HS-5 (cell line): ENCODE measurements around the gene MEIS2.

Experiments
- DNase-seq: peaks from one replicate; pipeline ENCODE4 v3.0.0-alpha.2; 2012; ENCODE audit warnings: low read depth

Gene MEIS2

DNA sequence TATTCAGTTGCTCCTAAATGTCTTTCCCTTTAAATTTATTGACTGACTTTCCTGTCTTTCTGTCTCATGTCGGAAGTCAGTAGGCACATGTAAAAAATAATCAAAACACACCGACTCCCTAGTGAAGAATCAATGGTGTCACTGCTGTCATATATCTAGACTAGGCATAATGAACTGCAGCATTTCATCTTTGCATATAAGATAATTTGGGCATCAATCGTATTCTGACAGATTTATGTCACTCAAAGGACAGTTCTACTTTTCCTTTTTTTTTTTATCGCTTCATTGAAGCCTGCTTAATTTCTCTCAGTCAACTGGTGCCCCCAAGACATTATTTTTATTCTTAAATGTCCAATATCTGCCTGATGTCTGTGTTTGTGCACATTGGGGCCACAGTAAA is 206.3 kb downstream of the MEIS2 start:
- no peak for DNase-seq

DNA sequence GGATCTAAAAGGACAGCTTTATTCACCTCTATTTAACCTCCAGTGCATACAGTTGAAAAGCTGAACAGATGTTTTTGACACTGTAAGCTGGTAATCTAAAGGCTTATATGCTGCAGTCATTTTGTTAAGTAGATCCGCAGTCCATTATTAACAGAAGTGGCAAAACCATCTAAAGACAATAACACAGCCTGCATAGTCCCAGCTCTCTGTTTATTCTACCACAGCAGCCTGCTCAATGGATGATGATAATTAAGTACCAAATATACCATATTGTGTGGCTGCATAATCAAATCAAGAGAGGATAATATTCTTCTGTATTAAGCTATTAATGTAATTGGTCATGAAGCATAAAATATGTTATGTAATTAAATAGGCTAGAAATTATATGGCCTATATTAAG is 207.1 kb downstream of the MEIS2 start:
- no peak for DNase-seq

DNA sequence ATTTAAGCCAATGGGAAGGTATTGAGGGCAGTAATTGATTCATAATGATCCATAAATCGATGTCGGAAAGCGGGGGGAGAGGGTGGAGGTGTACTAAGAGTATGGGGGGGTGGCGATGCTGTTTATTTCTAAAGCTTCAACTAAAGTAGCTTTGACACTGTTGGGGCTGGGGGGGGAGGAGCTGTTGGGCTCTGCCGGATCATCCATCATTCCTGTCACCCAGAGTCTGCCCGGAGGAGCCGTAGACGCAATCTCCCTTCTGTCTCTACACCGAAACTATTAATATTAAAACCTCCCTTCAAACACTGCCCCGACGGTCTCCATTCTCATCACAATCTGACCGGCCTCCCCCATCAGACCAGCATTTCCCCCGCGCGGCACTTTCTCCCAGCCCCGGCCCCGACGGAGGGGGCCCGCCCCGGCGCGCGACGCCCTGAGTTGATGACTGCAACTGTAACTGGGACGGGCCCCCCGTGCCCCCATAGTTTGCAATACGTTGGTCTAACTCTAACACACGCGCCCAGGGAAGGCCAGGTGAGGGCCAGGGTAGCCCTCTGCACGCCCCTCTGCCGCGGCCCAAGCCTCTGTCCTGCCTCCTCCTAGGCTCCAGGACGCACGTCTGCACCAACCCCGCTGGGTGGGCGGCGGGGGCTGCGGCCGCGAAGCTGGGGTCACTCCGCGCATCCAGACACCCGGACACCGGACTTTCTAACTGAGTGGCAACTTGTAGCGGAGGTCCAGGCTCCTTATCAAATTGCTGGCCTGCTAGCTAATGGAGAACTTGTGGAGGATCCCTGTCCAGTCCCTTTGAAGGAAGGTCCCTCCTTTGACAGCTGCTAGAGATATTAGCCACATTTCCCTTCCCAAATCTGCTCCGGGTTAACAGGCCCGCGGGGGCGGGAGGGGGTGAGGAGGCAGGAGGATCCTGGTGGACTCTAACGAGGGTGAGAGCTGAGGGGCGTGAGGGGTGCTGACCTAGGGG is 212.0 kb downstream of the MEIS2 start:
- no peak for DNase-seq

DNA sequence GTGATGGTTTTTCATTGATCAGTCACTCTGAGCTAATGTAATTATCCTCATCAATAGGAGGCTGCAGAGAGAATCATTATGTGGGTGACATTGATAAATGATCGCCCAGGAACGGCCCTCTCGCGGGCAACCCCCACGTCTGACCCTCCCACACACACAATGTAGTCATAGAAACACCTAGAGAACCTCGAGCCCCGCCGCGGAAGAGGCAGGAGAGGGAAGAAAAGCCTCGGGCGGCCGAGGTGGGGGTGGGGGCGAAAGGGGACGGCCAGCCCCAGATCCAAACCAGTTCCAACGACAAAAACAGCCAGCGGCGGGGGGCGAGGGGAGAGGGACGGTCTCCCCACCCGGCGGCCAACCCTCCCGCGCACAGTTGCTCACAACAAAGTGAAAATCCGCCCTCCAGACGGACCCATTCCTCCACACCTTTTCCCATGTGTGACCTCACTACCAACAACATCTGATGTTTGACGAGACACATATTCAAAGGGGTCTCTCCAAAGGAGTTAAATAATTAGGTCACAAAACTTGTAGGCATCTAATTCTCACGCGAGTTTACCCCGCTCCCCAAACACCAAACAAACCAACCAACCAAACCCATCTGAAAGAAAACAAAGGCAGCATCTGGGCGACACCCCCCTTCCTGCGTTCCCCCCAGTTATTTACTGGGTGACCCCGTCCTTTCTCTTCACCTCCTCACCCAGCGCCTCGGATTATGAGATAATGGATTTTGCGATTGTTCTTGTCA is 213.0 kb downstream of the MEIS2 start:
- DNase-seq = no peak

DNA sequence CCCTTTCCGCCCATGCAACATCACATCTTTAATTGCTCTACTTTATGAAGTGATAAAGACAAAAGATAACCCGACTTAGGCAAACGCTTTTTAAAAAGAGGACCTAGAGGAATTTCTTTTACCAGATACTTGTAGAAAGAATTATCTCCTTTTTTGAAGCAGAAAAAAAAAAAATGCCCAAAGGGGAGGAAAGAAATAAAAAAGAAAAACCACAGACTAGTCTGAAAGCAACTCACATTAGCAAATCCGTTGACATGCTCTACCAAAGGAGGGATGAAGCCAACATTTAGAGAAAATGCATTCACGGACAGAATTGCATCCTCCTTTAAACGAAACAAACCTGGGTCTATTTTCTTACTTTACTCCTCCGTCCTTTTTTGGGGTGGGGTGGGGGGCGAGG is 213.6 kb downstream of the MEIS2 start:
- DNase-seq = no peak

DNA sequence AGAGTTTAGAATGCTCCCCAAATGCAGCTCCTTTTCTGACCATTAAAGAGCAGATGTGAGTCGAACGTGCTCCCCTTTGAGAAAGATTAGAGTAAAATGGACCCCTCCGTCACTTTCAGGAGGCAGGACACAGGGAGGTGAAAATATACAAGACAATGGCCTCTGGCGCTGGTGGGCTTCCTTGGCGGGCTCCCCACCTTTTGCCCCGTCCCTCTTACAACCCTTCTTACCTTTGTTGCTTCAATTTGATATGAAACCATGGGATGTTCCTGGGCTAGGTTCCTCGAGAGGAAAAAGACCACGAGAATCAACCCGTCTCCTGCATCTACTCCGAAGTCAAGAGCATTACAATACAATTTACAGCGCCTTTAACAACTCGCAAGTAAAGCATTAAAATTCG is 214.2 kb downstream of the MEIS2 start:
- no peak for DNase-seq

DNA sequence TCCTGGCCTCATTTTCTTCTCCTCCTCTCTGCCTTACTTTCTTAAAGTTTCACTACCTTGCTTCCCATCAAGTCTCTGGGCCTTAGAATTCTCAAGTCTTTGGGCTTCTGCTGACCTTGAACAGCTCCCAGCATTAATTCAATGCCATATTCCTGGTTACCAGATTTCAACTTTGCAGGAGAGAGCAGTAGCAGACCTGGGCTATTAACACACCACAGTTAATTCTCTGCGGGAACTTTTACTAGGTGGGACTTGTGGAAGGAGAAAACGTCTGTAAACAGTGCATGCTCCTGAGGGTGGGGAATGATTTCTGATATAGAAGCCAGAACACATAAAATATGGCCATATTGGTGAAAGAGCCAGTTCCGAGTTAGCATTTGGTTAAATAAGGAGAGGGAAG is 214.6 kb downstream of the MEIS2 start:
- no peak for DNase-seq

DNA sequence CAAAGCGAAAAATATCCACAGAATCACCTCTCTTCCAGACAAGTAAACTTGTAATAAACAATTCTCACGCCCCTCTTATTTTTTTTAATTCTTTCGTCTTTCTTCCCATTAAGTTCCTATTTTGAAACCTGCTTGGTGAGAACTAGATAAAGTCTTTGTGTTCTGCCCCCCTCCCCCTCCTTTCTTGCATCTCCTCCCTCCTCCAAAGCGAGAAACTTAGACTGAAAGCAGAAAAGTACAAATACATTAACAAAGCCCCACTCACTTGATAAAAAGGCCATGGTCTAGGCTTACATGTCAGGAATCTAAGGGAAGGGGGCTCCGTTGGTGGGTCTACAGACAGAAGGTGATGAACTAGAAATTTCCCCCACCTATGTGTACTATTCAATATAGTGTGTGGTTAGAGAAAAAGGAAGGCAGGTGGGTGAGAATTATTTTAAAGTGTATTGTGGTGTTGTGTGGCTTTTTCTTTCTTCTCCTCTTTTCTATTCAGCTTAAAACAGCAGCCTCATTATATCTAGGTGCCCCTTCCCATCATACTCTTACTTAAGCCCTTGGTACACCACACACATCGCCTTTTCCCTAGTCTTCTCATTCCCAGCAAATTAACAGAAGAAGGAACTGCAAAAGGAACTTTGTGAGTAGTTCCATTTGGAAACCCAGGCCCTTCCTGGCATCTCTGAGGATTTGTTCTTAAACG is 215.3 kb downstream of the MEIS2 start:
- DNase-seq = no peak

DNA sequence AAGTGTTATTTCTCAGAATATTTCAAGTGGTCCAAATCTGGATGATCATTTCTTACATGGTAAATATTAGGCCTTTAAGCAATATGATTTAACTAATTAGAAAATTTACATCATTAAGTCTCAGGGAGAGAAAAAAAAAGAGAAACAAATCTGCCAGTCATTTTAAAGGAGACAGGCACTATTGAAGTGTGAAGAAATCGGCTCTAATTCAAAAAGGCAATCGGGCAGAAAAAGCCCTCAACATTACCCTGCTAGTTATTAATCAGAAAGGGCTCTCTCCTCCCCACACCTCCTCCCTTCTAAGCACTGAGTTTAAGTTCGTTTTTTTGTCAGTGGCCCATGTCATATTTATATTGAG is 215.9 kb downstream of the MEIS2 start:
- no peak for DNase-seq

DNA sequence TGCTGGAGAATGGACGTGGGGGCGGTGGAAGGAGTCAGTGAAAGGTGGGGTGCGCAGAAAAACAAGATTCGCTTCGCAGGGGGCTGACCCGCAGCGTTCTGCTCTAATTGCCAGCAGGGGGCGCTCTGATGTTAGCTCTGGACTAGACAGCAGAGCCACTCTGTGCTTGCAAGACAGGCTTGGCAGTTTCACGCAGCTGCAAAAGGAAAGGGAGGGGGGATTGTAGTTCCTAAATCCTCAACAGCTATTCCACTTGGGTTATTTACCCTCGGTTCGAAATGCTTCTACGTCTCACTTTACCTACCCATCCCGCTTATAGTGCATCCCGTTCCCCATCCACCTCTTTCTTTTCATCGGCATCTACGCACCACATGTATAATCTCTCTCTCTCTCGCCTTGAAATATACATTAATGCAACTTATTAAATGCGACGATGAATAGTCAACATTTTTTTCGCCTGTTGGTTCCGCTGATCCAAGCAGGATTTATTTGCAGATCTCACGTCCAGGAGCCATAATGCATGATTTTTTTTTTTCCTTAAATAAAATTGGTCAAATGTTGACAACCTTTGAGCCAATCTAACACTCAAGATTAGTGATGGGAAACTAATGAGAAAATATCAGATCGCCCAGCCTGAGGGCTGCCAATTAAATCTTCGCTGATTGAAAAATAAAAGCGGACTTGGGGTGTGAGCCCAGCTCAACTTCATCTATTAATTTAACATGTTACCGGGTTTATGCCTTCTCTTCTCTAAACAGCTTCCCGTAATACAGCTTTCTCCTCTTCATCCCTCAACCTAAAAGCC is 216.4 kb downstream of the MEIS2 start:
- DNase-seq = peak; percentile 42

DNA sequence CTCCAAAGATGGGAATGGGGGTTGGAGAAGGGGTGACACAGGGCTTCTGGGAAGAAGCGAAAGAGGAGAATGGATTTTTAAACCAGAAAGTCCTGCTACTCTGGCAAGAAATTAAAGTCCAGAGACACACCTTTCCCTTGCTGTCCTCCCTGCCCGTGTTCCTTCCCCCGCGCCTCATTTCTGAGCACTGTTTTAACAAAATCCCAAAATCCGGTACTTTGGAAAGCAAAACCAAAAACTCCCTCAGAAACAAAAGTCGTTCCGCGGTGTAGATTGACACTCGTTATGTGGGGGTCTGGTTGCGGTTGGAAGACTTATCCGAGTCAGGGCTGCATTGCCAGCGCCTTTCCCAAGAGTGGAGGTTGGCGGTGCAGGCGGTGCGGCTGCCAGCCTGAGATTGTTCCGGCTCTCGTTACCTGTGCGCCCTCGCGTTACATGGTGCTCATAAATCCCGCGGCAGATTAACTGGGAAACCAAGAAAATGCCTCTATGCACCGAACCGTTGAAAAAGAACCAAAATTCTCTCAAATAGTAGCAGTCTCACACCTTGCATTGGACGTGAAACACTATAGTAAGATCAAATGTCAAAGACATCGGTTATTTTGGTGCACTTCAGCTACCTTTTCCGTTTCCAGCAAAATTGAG is 217.7 kb downstream of the MEIS2 start:
- DNase-seq = no peak

DNA sequence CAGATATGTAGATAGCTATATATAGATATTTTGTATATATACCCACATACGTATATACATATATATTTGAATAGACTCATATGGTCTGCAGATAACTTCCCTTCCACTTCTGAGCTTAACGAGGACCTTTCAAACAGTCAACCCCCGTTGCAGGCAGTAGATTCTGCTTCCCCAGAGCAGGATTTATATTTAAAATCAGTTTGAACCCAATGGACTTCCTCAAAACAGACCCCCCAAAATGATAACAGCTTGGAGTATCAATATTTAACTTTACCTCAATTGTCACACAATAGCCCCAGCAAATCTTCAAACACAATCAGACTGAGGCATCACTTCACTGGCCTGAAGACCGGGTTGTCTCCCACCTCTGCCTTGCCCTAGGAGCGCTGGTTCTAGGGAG is 218.3 kb downstream of the MEIS2 start:
- no peak for DNase-seq

DNA sequence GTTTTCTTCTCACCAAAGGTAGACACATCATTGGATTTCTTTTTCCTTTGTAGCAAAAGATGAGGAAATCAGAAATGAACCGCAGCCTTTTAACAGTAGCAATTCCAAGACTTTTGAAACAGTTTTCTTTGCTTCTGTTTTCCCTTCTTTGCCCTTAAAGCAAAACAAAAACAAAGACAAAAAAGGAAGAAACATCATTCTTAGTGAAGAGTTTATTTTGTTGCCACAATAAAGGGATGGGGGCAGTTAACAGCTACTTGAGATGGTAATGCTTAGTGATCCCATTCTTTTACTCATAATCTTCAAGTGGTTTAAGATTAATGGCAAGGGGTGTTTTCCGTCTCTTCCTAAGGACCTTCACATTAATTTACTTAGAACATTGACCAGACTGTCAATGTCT is 218.8 kb downstream of the MEIS2 start:
- no peak for DNase-seq

DNA sequence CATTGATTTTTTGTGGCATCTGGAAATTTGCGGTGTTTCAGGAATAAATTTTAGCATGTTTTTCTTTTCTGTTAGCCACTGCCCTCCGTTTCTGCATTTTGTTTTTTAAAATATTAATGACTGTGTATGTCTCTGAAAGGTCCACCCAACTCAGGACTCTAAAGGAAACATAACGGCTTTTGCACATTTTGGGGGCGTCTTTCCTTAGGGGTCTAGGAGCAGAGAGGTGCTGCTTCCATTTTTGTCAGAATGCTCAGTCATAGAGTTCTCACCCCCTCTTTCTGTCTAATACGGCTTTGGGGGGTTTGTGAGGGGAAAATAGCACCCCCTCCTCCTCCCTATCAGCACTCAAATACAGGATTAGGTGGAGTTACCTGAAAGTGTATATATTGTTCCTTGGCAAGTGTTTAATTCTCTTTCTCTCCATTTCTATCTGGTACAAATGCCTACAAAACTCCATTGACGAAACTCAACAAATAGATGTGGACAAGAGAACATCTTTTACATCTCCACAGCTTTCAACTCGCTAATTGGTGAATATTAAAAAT is 219.4 kb downstream of the MEIS2 start:
- no peak for DNase-seq

DNA sequence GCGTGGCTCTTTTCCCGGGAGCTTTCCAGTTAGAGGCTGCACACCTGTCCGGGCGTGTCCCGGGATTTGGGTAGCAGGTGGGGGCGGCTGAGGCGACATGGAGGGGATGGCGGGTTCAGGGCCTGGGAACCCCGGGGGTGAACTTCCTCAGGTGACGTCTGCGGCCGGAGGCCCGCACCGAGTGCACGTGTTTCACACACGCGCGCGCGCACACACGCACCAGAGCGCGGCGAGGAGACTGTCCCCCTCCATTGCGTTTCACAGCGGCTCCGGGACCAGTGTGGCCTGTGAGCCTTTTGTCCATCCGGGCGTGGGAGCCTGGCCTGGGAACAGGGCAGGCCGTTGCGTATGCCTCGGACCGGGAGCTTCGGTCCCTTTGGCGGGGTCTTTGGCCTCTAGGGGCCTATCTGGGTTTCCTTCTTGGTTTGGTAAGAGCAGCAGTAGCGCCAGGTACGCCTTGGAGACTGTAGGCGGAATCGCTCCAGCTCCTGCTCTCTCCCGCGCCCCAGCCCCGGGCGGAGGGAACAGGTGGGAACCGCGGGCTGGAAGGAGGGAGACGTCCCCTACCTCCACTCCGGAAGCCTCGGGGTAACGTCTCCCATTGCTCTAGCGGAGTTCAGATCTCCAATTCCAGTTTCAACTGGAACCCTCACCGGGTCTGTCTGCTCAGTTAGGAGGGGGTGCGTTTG is 220.0 kb downstream of the MEIS2 start:
- no peak for DNase-seq

DNA sequence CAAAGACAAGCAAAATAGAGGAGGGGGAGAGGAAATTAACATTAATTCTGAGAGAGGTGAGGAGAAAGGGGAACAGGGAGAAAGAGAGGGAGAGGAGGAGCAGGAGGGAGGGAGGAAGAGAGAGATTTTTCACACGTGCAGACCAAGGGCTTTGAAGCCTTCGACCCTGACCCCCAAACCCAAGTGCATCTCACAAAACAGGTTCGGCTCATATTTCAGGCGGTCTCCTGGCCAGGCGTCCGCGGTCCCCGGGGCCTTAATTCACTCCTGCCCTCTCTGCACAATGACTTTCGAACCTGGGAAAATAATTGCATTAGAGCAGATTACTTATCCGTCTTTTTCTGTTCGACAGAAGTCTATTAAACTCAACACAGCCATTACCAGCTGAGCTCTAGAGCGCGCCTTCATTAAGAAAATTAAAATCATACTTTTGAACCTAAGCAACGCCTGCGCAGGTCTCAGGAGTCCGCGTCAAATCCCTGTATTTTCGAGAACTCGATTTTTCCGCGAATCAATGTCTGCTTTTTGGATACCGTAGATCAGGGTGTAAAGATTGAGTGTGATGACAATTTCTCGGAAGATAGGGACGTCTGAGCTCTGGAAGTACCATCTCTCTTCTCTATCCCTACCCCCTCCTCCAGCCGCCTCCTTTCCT is 220.7 kb downstream of the MEIS2 start:
- DNase-seq = no peak

DNA sequence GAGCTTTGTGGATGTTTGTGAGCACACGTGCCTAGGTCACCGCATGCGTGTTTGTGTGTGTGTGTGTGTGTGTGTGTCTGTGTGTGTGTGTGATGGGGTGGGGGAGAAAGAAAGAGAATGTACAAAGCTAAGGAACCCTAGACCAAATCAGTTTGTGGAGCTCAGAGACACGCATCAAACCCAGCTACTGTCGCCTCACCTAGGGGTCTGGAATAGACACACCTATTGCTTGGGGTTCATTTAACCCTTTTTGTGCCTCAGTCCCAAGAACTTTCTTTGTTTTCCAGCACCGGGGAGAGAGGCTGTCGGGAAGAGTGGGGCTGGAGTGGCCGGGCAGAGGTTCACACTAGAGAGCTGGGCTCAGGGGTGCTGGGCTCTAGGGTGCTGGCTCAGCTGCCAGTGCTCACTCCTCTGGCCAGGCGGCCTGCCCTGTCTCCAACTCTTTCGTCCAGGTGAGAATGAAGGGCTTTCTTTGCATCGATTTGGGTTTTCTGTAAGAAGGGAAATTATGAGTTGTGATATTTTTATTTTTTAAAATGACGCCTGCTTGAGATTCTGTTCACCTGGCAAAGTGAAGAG is 221.6 kb downstream of the MEIS2 start:
- DNase-seq = no peak

DNA sequence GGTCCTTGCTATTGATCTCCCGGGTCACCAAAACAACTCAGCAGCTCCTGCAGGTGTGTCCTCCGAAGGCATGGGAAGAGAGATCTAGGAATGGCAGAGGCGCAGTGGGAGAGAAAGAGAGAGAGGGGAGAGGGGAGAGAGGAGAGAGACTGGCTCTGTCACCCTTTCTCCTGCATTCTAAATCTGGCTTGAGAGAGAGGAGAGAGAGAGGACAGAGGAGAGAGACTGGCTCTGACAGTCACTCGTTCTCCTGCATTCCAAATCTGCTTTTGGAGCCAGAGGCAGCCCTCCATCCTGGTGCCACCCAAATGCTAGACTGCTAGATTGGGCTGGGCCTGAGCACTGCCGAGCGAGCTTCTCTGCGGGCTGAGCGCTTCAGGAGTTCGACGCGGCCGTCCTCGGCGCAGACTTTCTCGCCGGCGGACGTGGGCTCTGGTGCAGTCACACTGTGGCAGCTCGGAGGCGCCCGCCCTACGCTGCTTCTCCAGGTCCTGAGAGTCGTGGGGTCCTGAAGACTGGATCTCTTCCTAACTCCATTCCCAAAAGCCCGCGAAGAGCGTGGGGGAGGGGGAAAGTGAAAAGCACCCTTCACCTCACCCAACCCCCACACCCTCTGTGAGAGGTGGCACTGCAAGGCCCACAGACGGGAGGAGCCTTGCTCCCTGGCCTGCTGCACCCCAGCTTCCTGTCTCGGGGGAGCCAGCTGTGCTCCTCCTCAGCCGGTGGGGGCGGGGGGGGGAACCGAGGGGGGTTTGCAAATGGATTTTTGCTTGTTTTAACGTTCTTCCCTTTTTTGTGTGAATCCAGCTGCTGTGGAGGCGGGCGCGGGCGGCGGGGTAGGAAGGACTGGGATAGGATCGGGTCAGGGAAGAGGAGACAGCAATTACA is 222.3 kb downstream of the MEIS2 start:
- DNase-seq = no peak

DNA sequence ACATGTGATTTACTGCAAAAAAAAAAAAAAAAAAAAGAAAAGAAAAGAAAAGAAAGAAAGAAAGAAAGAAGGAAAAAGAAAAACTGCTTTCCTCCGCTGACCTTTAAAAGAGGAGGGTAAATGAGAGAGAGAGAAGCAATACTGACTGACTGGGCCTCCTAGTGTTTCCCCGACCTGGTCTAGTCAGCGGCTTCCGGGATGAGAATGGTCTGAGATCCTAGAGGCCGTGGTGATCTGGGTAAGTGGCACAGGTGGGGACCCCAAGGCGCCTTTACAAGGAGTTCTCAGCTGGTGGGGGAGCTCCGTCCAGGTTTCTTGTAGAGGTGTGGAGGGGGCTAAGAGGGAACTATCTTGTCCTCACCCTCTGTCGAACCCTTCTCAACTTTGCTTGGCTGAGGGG is 223.1 kb downstream of the MEIS2 start:
- DNase-seq = no peak
